ENCODE data around the gene ZNF136. TPM values are rescaled to one million over a fixed set of nuclear protein-coding genes. Genes with fewer than 3 reads are reported as not detected.

The ZNF136 gene
- total and polyA plus RNA-seq, 2 experiments from 2014 or later, result 3.0 to 4.8 TPM

GRCh38 chr19:12208221-12208620 is 45.3 kb downstream of the ZNF136 start:
- Histone ChIP-seq H3F3A (ENCODE audit: insufficient read depth) (no peaks in the 10 kb centered on the region), H2AFZ (no peak overlapping the region), H3K4me3 (no peak overlapping the region), H3K27me3 (replicated peaks; ENCODE audit: insufficient read depth) (no peaks in the 10 kb centered on the region), H3K9me2 (ENCODE audit: insufficient read depth) (no peaks in the 10 kb centered on the region), H3K9ac (no peak overlapping the region), H3K36me3 (ENCODE audit: low read depth) (peaks cover 8% of the 10 kb centered on the region; the same call in 1 of the 2 replicates), H4K20me1 (ENCODE audit: insufficient read depth) (no peaks in the 10 kb centered on the region), H3K4me2 (ENCODE audit: unreplicated experiment) (no peak overlapping the region), H3K9me3 (ENCODE audit: low read depth) (peaks cover 11% of the 10 kb centered on the region), H3K79me2 (ENCODE audit: insufficient read depth) (no peaks in the 10 kb centered on the region), H3K27ac (no peak overlapping the region), H3K4me1 (ENCODE audit: insufficient read depth) (no peaks in the 10 kb centered on the region)
- DNase-seq, result no peak
- in situ Hi-C loops (cut with MboI), result no loop called here
- TF ChIP-seq EZH2 (IDR thresholded peaks at IDR 0.05; ENCODE audit: insufficient read depth, poor library complexity, severe bottlenecking), result no peak
- no peak for TF ChIP-seq EZH2phosphoT487 (IDR thresholded peaks at IDR 0.05; ENCODE audit: insufficient read depth, low read depth)
- 91 to 92% methylated on average over 2 of the region's 2 CpGs for WGBS, 2 experiments (ENCODE audit: low coverage in 1 of 2, low lambda C conversion rate in 2 of 2, missing lambda C conversion rate in 2 of 2)

- Histone ChIP-seq H3K9me3 (ENCODE audit: low read depth) (peaks cover 15% of the 10 kb centered on the region), H3K9ac (no peak overlapping the region), H3F3A (ENCODE audit: insufficient read depth) (no peaks in the 10 kb centered on the region), H3K27ac (no peak overlapping the region), H2AFZ (no peak overlapping the region), H3K27me3 (replicated peaks; ENCODE audit: insufficient read depth) (no peaks in the 10 kb centered on the region), H4K20me1 (ENCODE audit: insufficient read depth) (no peaks in the 10 kb centered on the region), H3K79me2 (ENCODE audit: insufficient read depth) (no peaks in the 10 kb centered on the region), H3K4me3 (no peak overlapping the region), H3K36me3 (ENCODE audit: low read depth) (0 out of 2 replicates have a peak, but pooled peaks cover 3% of the 10 kb centered on the region), H3K9me2 (ENCODE audit: insufficient read depth) (no peaks in the 10 kb centered on the region), H3K4me2 (ENCODE audit: unreplicated experiment) (no peak overlapping the region), H3K4me1 (ENCODE audit: insufficient read depth) (no peaks in the 10 kb centered on the region)
- TF ChIP-seq EZH2 (IDR thresholded peaks at IDR 0.05; ENCODE audit: insufficient read depth, poor library complexity, severe bottlenecking), result no peak
- TF ChIP-seq EZH2phosphoT487 (IDR thresholded peaks at IDR 0.05; ENCODE audit: insufficient read depth, low read depth), result no peak
- in situ Hi-C loops (cut with MboI), result no loop called here
- DNase-seq, result no peak
These were observed 54.4 kb downstream of the ZNF136 start for GRCh38 chr19:12217332-12217731.

- Histone ChIP-seq H4K20me1 (ENCODE audit: insufficient read depth) (no peaks in the 10 kb centered on the region), H3F3A (ENCODE audit: insufficient read depth) (no peaks in the 10 kb centered on the region), H3K27me3 (replicated peaks; ENCODE audit: insufficient read depth) (no peaks in the 10 kb centered on the region), H3K27ac (no peak overlapping the region), H3K79me2 (ENCODE audit: insufficient read depth) (no peaks in the 10 kb centered on the region), H3K9me3 (ENCODE audit: low read depth) (peaks cover 3% of the 10 kb centered on the region), H3K9me2 (ENCODE audit: insufficient read depth) (no peaks in the 10 kb centered on the region), H3K4me3 (no peak overlapping the region), H3K36me3 (ENCODE audit: low read depth) (0 out of 2 replicates have a peak, but pooled peaks cover 11% of the 10 kb centered on the region), H3K4me2 (ENCODE audit: unreplicated experiment) (no peak overlapping the region), H2AFZ (no peak overlapping the region), H3K4me1 (ENCODE audit: insufficient read depth) (no peaks in the 10 kb centered on the region), H3K9ac (no peak overlapping the region)
- DNase-seq, result no peak
- in situ Hi-C loops (cut with MboI), result no loop called here
- no peak for TF ChIP-seq EZH2phosphoT487 (IDR thresholded peaks at IDR 0.05; ENCODE audit: insufficient read depth, low read depth)
- TF ChIP-seq EZH2 (IDR thresholded peaks at IDR 0.05; ENCODE audit: insufficient read depth, poor library complexity, severe bottlenecking), result no peak
- WGBS, 2 experiments (ENCODE audit: low coverage in 1 of 2, low lambda C conversion rate in 2 of 2, missing lambda C conversion rate in 2 of 2), result 85 to 92% methylated on average over 1 of the region's 1 CpG
These were observed 60.2 kb downstream of the ZNF136 start for GRCh38 chr19:12222980-12223630.

GRCh38 chr19:12224676-12225075 is 61.8 kb downstream of the ZNF136 start:
- Histone ChIP-seq H3K9me2 (ENCODE audit: insufficient read depth) (no peaks in the 10 kb centered on the region), H3K27ac (no peak overlapping the region), H3K79me2 (ENCODE audit: insufficient read depth) (no peaks in the 10 kb centered on the region), H3K27me3 (replicated peaks; ENCODE audit: insufficient read depth) (no peaks in the 10 kb centered on the region), H4K20me1 (ENCODE audit: insufficient read depth) (no peaks in the 10 kb centered on the region), H3K36me3 (ENCODE audit: low read depth) (peaks cover 8% of the 10 kb centered on the region; the same call in 1 of the 2 replicates), H3F3A (ENCODE audit: insufficient read depth) (no peaks in the 10 kb centered on the region), H3K4me2 (ENCODE audit: unreplicated experiment) (no peak overlapping the region), H3K9ac (no peak overlapping the region), H3K9me3 (ENCODE audit: low read depth) (no peaks in the 10 kb centered on the region), H3K4me1 (ENCODE audit: insufficient read depth) (no peaks in the 10 kb centered on the region), H3K4me3 (no peak overlapping the region), H2AFZ (no peak overlapping the region)
- TF ChIP-seq EZH2 (IDR thresholded peaks at IDR 0.05; ENCODE audit: insufficient read depth, poor library complexity, severe bottlenecking) (no peak), EZH2phosphoT487 (IDR thresholded peaks at IDR 0.05; ENCODE audit: insufficient read depth, low read depth) (no peak)
- DNase-seq, result no peak
- WGBS, 2 experiments (ENCODE audit: low coverage in 1 of 2, low lambda C conversion rate in 2 of 2, missing lambda C conversion rate in 2 of 2), result 85 to 86% methylated on average over 6 of the region's 6 CpGs
- in situ Hi-C loops (cut with MboI), result no loop called here

Data from GM23248 (cell line).